Breast epithelium (tissue), 4 donors: ENCODE data around the gene LRCOL1. TPM values are rescaled to one million over a fixed set of nuclear protein-coding genes. Genes with fewer than 3 reads are reported as not detected.

ENCODE experiments used
- DNase-seq, 2 donors: peaks; one replicate each; pipeline ENCODE4 v3.0.0-alpha.2; 2019; ENCODE audit warnings: low spot score in 2 of 2
- H3K27ac ChIP-seq, 2 donors: fragments of 200-600 bp; sonication (generic) in 1 of 2; one replicate each; pipeline ENCODE4 v1.5.1; 2016 to 2019; ENCODE audit warnings: mild to moderate bottlenecking in 1 of 2
- H3K27me3 ChIP-seq, 2 donors: fragments of 200-600 bp; sonication (generic) in 1 of 2; one replicate each; pipeline versions ENCODE4 v1.5.1 to v1.6.0; 2017 to 2019; ENCODE audit warnings: control low read depth in 1 of 2, mild to moderate bottlenecking in 1 of 2
- H3K36me3 ChIP-seq: fragments of 200-600 bp; one replicate; pipeline ENCODE4 v1.5.1; 2019
- H3K4me1 ChIP-seq, 2 donors: fragments of 200-600 bp; sonication (generic); one replicate each; pipeline ENCODE4 v1.5.1; 2016 to 2019; ENCODE audit warnings: control low read depth in 1 of 2
- H3K4me3 ChIP-seq, 3 donors: fragments of 200-600 bp; sonication (generic); 1 replicate in 2 of 3; 2 replicates in 1 of 3; pipeline ENCODE4 v1.5.1; 2016 to 2019; ENCODE audit warnings: mild to moderate bottlenecking in 3 of 3, moderate library complexity in 2 of 3
- H3K9me3 ChIP-seq, 2 donors: fragments of 200-600 bp; sonication (generic) in 1 of 2; one replicate each; pipeline ENCODE4 v1.5.1; 2016 to 2019; ENCODE audit warnings: control low read depth in 1 of 2
- POLR2A ChIP-seq: fragments of 450-650 bp; IDR thresholded peaks from one replicate; pipeline ENCODE4 v1.6.1; 2016; ENCODE audit warnings: antibody characterized with exemption, mild to moderate bottlenecking, moderate library complexity
- POLR2AphosphoS5 ChIP-seq, 3 donors: sonication (generic); formaldehyde crosslinking; IDR thresholded peaks; one replicate each; pipeline ENCODE4 v1.6.1; 2017; ENCODE audit warnings: antibody characterized with exemption in 3 of 3
- intact Hi-C: fragments of 100-400 bp; cut with DNase I; formaldehyde crosslinking; loops from one replicate; pipeline ENCODE4 v1.15.1; 2023; ENCODE audit warnings: low total_unique reads
- total RNA-seq, 3 donors: library from RNA; depleted of rRNA; stranded (reverse); fragments of >200 nt; gene quantifications; one replicate each; pipeline ENCODE4 v1.1.0, GENCODE V29; 2016
- TF ChIP-seq, protein P1 (sequence below), 3 donors: fragments of 450-650 bp; IDR thresholded peaks; one replicate each; pipeline ENCODE4 v1.5.1; 2016 to 2017; ENCODE audit warnings: antibody characterized with exemption in 3 of 3, mild to moderate bottlenecking in 3 of 3, moderate library complexity in 3 of 3

The LRCOL1 gene
- total RNA-seq, 3 donors from 2014 or later, result 0.59 TPM; not detected in 2

DNA sequence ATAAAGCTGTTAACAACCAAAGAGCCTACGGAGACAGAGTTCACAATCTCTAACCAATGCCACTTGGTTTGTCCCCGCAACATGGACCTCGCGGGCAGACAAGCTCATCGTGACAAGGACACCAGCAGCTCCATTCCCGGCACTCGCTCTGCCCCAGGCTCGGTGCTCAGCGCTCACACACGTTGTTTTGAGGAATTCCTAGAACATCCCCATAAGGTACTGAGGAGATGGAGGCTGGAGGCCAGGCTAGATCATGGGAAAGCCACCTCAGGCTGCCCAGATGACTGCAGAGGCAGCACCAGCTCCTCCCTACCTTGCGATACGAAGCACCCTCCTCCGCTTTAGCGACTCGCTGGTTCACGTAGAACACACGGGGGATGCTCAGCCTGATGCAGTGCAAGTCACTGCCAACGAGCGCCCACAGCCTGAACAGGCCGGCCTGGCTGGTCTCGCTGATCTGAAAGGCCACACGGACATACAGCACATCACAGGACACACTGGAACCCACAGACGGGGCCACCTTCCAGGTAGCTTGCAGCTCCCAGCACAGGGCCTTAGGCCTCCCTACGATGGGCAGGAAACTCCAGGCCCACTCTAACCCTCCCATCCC lies 38.3 kb upstream of the LRCOL1 start:
- intact Hi-C loops, result no loop called here
- H3K4me3 ChIP-seq, result no peak overlapping the region
- H3K9me3 ChIP-seq, result no peaks in the 10 kb centered on the region
- H3K4me1 ChIP-seq, result no peaks in the 10 kb centered on the region
- no peaks in the 10 kb centered on the region for H3K36me3 ChIP-seq
- H3K27me3 ChIP-seq, result no peaks in the 10 kb centered on the region
- no peak overlapping the region for H3K27ac ChIP-seq
- TF ChIP-seq POLR2AphosphoS5 (IDR thresholded peaks at IDR 0.05) (no peak), POLR2A (no peak)
- TF ChIP-seq, protein P1, sequence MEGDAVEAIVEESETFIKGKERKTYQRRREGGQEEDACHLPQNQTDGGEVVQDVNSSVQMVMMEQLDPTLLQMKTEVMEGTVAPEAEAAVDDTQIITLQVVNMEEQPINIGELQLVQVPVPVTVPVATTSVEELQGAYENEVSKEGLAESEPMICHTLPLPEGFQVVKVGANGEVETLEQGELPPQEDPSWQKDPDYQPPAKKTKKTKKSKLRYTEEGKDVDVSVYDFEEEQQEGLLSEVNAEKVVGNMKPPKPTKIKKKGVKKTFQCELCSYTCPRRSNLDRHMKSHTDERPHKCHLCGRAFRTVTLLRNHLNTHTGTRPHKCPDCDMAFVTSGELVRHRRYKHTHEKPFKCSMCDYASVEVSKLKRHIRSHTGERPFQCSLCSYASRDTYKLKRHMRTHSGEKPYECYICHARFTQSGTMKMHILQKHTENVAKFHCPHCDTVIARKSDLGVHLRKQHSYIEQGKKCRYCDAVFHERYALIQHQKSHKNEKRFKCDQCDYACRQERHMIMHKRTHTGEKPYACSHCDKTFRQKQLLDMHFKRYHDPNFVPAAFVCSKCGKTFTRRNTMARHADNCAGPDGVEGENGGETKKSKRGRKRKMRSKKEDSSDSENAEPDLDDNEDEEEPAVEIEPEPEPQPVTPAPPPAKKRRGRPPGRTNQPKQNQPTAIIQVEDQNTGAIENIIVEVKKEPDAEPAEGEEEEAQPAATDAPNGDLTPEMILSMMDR (IDR thresholded peaks at IDR 0.05), result no peak
- DNase-seq, result no peak

DNA sequence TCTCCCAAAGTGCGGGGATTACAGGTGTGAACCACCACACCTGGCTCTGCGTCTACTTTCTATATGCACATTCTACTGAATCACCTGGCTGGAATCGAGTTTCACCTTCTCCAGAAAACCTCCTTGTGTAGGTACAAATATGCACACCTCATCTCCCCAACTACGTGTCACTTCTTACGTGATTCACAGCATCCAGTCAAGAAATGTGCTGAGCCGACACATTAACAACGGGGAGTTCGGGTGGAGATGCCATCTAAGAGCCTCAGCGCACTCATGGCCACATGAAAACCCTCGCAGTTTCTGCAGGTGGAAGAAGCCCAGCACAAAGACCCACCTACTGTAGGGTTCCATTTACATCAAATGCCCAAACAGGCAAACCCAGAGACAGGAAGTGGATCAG lies 37.5 kb upstream of the LRCOL1 start:
- H3K36me3 ChIP-seq, result peaks cover 6% of the 10 kb centered on the region
- DNase-seq, result no peak

DNA sequence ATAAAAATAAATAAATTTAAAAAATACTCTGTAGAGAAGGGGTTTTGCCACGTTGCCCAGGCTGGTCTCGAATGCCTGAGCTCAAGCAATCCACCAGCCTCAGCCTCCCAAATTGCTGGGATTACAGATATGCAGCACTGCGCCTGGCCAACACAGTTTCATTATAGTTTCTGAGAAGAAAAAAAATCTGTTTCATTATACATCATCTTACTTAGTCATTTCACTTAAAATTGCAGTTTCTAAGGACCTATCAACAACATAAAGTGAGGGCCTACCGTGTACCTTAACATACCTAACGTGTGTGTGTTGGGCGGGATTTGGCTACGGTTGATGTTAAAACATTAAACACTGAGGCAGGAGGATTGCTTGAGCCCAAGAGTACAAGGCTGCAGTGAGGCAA lies 36.5 kb upstream of the LRCOL1 start:
- TF ChIP-seq POLR2A, result no peak
- TF ChIP-seq POLR2AphosphoS5 (IDR thresholded peaks at IDR 0.05), result no peak
- TF ChIP-seq, protein P1 (IDR thresholded peaks at IDR 0.05), result no peak
- Histone ChIP-seq H3K36me3 (peaks cover 12% of the 10 kb centered on the region), H3K4me3 (no peak overlapping the region), H3K9me3 (no peaks in the 10 kb centered on the region), H3K4me1 (no peaks in the 10 kb centered on the region), H3K27me3 (no peaks in the 10 kb centered on the region), H3K27ac (no peak overlapping the region)
- no peak for DNase-seq
- intact Hi-C loops, result no loop called here

More for the DNA sequence above, 37.5 kb upstream of the LRCOL1 start:
- Histone ChIP-seq H3K27ac (no peak overlapping the region), H3K4me3 (no peak overlapping the region), H3K27me3 (no peaks in the 10 kb centered on the region), H3K4me1 (no peaks in the 10 kb centered on the region), H3K9me3 (no peaks in the 10 kb centered on the region)
- TF ChIP-seq POLR2AphosphoS5 (IDR thresholded peaks at IDR 0.05) (no peak), POLR2A (no peak)
- TF ChIP-seq, protein P1 (IDR thresholded peaks at IDR 0.05), result no peak
- intact Hi-C loops, result no loop called here

DNA sequence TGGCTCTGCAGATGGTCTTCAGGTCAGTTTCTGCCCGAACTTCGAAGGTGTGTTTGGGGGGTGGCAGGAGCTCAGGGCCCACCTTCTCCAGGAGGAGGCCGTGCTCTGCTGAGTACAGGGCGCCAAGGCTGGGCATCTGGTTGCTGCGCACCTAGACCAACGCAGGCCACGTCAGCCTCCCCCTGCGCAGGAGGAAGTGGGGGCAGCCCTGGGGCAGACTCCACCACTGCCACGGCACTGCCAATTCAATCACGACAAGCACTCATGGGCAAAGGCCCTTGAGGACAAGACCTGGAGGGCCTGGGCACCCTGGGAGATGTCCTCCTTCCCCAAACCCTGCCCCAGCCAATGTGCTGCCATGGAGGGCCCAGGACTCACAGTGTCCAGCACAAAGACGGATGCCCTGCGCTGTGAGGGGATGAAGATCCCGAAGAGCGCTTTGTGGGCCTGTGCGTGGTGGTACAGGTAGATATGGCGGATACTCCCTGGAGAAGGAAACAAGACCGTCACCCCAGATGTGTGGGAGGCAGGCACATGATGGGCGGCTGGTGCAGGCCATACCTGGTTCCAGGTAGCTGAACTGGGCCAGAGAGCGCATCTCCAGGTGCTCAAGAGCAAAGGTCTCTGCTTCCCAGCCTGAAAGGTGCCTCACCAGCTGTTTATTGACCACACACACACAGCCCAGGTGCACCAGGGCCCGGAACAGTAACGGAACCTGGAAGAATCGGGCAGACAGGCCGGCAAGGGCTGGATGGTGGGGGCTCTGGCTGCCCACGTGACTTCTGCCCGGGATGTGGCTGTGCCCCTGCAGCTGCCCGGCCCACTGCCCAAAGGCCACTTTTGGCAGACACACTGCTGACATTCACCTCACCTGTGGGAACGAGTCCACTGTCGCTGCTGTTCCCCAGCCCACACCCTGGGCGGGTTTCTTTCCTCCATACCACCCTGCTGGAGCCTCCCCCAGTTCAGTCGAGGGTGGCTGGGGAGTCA lies 32.8 kb upstream of the LRCOL1 start:
- Histone ChIP-seq H3K4me1 (no peaks in the 10 kb centered on the region), H3K27ac (no peak overlapping the region), H3K36me3 (peaks cover 17% of the 10 kb centered on the region), H3K9me3 (no peaks in the 10 kb centered on the region), H3K4me3 (no peak overlapping the region), H3K27me3 (no peaks in the 10 kb centered on the region)
- intact Hi-C loops, result loop anchor here (5.0 kb wide), 1 partner anchor 571 kb away; no protein-coding TSS in a partner anchor
- DNase-seq, result no peak
- no peak for TF ChIP-seq POLR2AphosphoS5 (IDR thresholded peaks at IDR 0.05)
- no peak for TF ChIP-seq POLR2A
- TF ChIP-seq, protein P1 (IDR thresholded peaks at IDR 0.05), result no peak
